K562 (cell line): ENCODE results near the gene DDX46. TPM values are rescaled to one million over a fixed set of nuclear protein-coding genes. Genes with fewer than 3 reads are reported as not detected.

Source experiments
- FOXK2 ChIP-seq, 2 experiments: fragments of 450-650 bp; IDR thresholded peaks in 1 of 2; conservative IDR thresholded peaks in 1 of 2; 2 replicates each; pipeline ENCODE4 v1.6.1; 2016; ENCODE audit warnings: low read depth in 2 of 2, mild to moderate bottlenecking in 1 of 2
- IFI16 ChIP-seq: fragments of 250-450 bp; sonication (Bioruptor Pico); IDR thresholded peaks from 2 replicates; pipeline ENCODE4 v2.1.2; 2022; ENCODE audit warnings: mild to moderate bottlenecking, inconsistent platforms
- KHSRP ChIP-seq: fragments of 450-650 bp; IDR thresholded peaks from 2 replicates; pipeline ENCODE4 v1.6.1; 2017
- MAFG ChIP-seq: fragments of 450-650 bp; conservative IDR thresholded peaks from 2 replicates; pipeline ENCODE4 v1.6.1; 2016; ENCODE audit warnings: missing genetic modification characterization, missing compliant biosample characterization
- MTA1 ChIP-seq: fragments of 450-650 bp; IDR thresholded peaks from 2 replicates; pipeline ENCODE4 v1.6.1; 2017; ENCODE audit warnings: borderline replicate concordance
- NR3C1 ChIP-seq: sonication (generic); formaldehyde crosslinking; IDR thresholded peaks from 2 replicates; pipeline ENCODE4 v1.8.1; 2022; ENCODE audit warnings: missing genetic modification reagents
- NR4A1 ChIP-seq, 2 experiments: fragments of 250-450 bp in 1 of 2; fragments of 450-650 bp in 1 of 2; sonication (Bioruptor Pico) in 1 of 2; IDR thresholded peaks; 2 replicates each; pipeline versions ENCODE4 v1.4.0 to v1.6.1; 2016 to 2020; ENCODE audit warnings: mild to moderate bottlenecking in 2 of 2, missing compliant biosample characterization in 1 of 2, missing genetic modification characterization in 1 of 2, moderate library complexity in 1 of 2
- NUFIP1 ChIP-seq: fragments of 450-650 bp; IDR thresholded peaks from 2 replicates; pipeline ENCODE4 v1.6.1; 2018; ENCODE audit not compliant: partially characterized antibody
- PCBP1 ChIP-seq: fragments of 200-400 bp; formaldehyde crosslinking; IDR thresholded peaks from 2 replicates; pipeline ENCODE4 v1.6.1; 2018; ENCODE audit warnings: mild to moderate bottlenecking, low read depth, low read length; ENCODE audit not compliant: poor library complexity, severe bottlenecking
- PHF20 ChIP-seq: fragments of 450-650 bp; IDR thresholded peaks from 2 replicates; pipeline ENCODE4 v1.6.1; 2018; ENCODE audit not compliant: partially characterized antibody
- PHF21A ChIP-seq: fragments of 450-650 bp; IDR thresholded peaks from 2 replicates; pipeline ENCODE4 v1.6.1; 2017; ENCODE audit warnings: low read depth, borderline replicate concordance
- PHTF2 ChIP-seq: fragments of 250-450 bp; sonication (Bioruptor Pico); IDR thresholded peaks from 2 replicates; pipeline ENCODE4 v1.5.0; 2021; ENCODE audit warnings: mild to moderate bottlenecking
- TARDBP ChIP-seq: fragments of 450-650 bp; IDR thresholded peaks from 2 replicates; pipeline ENCODE4 v1.6.1; 2016
- ZC3H8 ChIP-seq: fragments of 450-650 bp; IDR thresholded peaks from 2 replicates; pipeline ENCODE4 v1.6.1; 2017
- ZNF561 ChIP-seq: fragments of 450-650 bp; formaldehyde crosslinking; conservative IDR thresholded peaks from 2 replicates; pipeline ENCODE4 v1.4.0; 2020; ENCODE audit warnings: mild to moderate bottlenecking, moderate library complexity
- polyA plus RNA-seq, 8 experiments: library from polyadenylated mRNA; depleted of rRNA in 4 of 8; stranded (reverse) in 5 of 8; unstranded in 3 of 8; fragments of >200 nt; fragmentation: Nextera tagmentation in 2 of 8; fragmentation: Illumina TruSeq in 1 of 8; extraction: Ambion mirVana in 2 of 8; extraction: Trizol in 1 of 8; gene quantifications; 2 replicates each; pipeline versions ENCODE4 v1.2.1 to v1.2.3, GENCODE V29; 2011 to 2014; ENCODE audit warnings: inconsistent platforms in 1 of 8, missing spikeins in 1 of 8
- total RNA-seq, 7 experiments: library from RNA; depleted of rRNA in 6 of 7; stranded (reverse); fragments of >200 nt in 6 of 7; fragmentation: Illumina TruSeq in 2 of 7; extraction: Trizol in 2 of 7; gene quantifications; 2 replicates each; pipeline versions ENCODE4 v1.2.1 to v1.2.3, GENCODE V29; 2011 to 2021; ENCODE audit warnings: low replicate concordance in 1 of 7
- TF ChIP-seq, protein P1 (sequence below): sonication (generic); formaldehyde crosslinking; IDR thresholded peaks from 2 replicates; pipeline ENCODE4 v1.8.1; 2022; ENCODE audit warnings: missing genetic modification reagents
- TF ChIP-seq, protein P2 (sequence below): fragments of 250-450 bp; sonication (Bioruptor Pico); IDR thresholded peaks from 2 replicates; pipeline ENCODE4 v1.8.0; 2021; ENCODE audit warnings: moderate library complexity, mild to moderate bottlenecking, inconsistent platforms
- TF ChIP-seq, protein P3 (sequence below): fragments of 250-450 bp; sonication (Bioruptor Pico); IDR thresholded peaks from 2 replicates; pipeline ENCODE4 v1.4.0; 2020; ENCODE audit warnings: mild to moderate bottlenecking
- TF ChIP-seq, protein P4 (sequence below), 2 experiments: fragments of 450-650 bp in 1 of 2; sonication (generic) in 1 of 2; formaldehyde crosslinking; conservative IDR thresholded peaks; 2 replicates each; pipeline versions ENCODE4 v1.4.0 to v1.8.1; 2020 to 2022; ENCODE audit warnings: mild to moderate bottlenecking in 1 of 2, missing genetic modification reagents in 1 of 2
- TF ChIP-seq, protein P5 (sequence below), 2 experiments: fragments of 250-450 bp in 1 of 2; fragments of 450-650 bp in 1 of 2; sonication (Bioruptor Pico) in 1 of 2; IDR thresholded peaks; 2 replicates each; pipeline versions ENCODE4 v1.6.1 to v1.8.0; 2016 to 2021; ENCODE audit warnings: mild to moderate bottlenecking in 2 of 2, moderate library complexity in 2 of 2, missing compliant biosample characterization in 1 of 2, missing genetic modification characterization in 1 of 2
- TF ChIP-seq, protein P6 (sequence below): sonication (generic); formaldehyde crosslinking; IDR thresholded peaks from 2 replicates; pipeline ENCODE4 v1.8.0; 2022; ENCODE audit warnings: missing genetic modification reagents, mild to moderate bottlenecking, borderline replicate concordance
- TF ChIP-seq, protein P7 (sequence below): fragments of 450-650 bp; IDR thresholded peaks from 2 replicates; pipeline ENCODE4 v1.6.1; 2016; ENCODE audit warnings: low read depth, mild to moderate bottlenecking, moderate library complexity

DDX46 gene
- total and polyA plus RNA-seq, 9 of the 15 experiments (the other 6 are each of a cell fraction or from before 2014, with no cell fraction given) = 26.2 to 99.0 (median 76.4) TPM

DNA sequence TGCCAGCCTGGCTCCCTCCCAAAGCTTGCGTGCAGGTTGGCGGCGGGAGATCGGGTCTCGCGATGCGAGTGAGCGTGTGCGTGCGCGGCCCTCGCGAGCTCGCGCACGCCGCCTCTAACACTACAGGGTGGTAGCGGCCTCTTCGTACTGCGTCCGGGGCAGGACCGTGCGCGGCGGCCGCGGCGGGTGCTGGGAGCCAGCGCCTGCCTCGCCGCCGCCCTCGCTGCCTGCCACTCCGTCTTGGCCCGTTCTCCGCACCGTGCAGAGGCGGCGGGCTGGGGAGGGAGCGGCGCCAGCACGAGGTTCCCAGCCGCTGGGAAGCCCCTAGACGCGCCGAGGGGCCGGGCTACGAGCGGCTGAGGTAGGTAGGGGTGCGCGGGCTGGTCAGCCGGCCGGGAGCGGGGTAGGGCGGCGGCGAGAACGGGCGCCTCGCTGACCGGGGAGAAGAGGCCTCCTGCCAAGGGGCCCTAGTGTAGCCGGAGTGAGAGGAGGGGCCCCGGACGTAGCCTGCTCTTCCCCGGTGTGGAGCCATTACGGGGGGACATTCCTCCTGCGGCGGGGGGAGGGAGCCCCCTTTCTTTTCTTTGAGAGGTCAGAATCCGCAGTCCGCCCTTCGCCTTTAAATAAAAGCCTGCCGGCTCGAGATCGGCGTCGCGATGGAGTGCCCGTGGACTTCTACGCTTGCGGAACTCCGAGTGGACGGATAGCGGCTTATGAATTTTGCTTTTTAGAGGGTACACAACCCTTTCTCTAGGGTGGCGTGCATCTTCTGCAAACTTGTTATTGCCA lies 87.5 kb downstream of the DDX46 start, which contains the start of gene C5orf24 (continued):
- TF ChIP-seq NR3C1 (CRISPR knock-in tag) (peak; percentile 83; the same call in 1 of the 2 replicates), KHSRP (no peak), IFI16 (CRISPR knock-in tag) (no peak), TARDBP (no peak), PHF20 (peak; percentile 73), PHF21A (no peak), FOXK2 (conservative IDR thresholded peaks at IDR 0.05 in 1 of 2, IDR thresholded peaks at IDR 0.05 in 1 of 2; ENCODE audit: low read depth in 2 of 2) (no peak), NUFIP1 (no peak), NR4A1 (CRISPR knock-in tag; IDR thresholded peaks at IDR 0.05) (no peak), NR4A1 (tag; IDR thresholded peaks at IDR 0.05) (0 out of 2 replicates have a peak, but pooled peaks have one; percentile 45), PCBP1 (peak; percentile 60), MTA1 (no peak), PHTF2 (CRISPR knock-in tag) (0 out of 2 replicates have a peak, but pooled peaks have one; percentile 11), ZC3H8 (no peak), ZNF561 (CRISPR knock-in tag) (peak; percentile 44; the same call in 1 of the 2 replicates), MAFG (tag) (no peak)
- TF ChIP-seq, protein P1, sequence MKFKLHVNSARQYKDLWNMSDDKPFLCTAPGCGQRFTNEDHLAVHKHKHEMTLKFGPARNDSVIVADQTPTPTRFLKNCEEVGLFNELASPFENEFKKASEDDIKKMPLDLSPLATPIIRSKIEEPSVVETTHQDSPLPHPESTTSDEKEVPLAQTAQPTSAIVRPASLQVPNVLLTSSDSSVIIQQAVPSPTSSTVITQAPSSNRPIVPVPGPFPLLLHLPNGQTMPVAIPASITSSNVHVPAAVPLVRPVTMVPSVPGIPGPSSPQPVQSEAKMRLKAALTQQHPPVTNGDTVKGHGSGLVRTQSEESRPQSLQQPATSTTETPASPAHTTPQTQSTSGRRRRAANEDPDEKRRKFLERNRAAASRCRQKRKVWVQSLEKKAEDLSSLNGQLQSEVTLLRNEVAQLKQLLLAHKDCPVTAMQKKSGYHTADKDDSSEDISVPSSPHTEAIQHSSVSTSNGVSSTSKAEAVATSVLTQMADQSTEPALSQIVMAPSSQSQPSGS (CRISPR knock-in tag) = no peak
- TF ChIP-seq, protein P2, sequence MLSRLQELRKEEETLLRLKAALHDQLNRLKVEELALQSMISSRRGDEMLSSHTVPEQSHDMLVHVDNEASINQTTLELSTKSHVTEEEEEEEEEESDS (CRISPR knock-in tag) = no peak
- TF ChIP-seq, protein P3, sequence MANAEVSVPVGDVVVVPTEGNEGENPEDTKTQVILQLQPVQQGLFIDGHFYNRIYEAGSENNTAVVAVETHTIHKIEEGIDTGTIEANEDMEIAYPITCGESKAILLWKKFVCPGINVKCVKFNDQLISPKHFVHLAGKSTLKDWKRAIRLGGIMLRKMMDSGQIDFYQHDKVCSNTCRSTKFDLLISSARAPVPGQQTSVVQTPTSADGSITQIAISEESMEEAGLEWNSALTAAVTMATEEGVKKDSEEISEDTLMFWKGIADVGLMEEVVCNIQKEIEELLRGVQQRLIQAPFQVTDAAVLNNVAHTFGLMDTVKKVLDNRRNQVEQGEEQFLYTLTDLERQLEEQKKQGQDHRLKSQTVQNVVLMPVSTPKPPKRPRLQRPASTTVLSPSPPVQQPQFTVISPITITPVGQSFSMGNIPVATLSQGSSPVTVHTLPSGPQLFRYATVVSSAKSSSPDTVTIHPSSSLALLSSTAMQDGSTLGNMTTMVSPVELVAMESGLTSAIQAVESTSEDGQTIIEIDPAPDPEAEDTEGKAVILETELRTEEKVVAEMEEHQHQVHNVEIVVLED (CRISPR knock-in tag) = peak; percentile 98
- TF ChIP-seq, protein P4, sequence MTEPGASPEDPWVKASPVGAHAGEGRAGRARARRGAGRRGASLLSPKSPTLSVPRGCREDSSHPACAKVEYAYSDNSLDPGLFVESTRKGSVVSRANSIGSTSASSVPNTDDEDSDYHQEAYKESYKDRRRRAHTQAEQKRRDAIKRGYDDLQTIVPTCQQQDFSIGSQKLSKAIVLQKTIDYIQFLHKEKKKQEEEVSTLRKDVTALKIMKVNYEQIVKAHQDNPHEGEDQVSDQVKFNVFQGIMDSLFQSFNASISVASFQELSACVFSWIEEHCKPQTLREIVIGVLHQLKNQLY (CRISPR knock-in tag; conservative IDR thresholded peaks at IDR 0.05) = peak in 1 of 2 experiments; percentile 46; a peak in 1 of 4 replicates
- TF ChIP-seq, protein P5, sequence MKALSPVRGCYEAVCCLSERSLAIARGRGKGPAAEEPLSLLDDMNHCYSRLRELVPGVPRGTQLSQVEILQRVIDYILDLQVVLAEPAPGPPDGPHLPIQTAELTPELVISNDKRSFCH (CRISPR knock-in tag; IDR thresholded peaks at IDR 0.05) = no peak
- TF ChIP-seq, protein P5 (tag; IDR thresholded peaks at IDR 0.05) = peak; percentile 72; the same call in 1 of the 2 replicates
- TF ChIP-seq, protein P6, sequence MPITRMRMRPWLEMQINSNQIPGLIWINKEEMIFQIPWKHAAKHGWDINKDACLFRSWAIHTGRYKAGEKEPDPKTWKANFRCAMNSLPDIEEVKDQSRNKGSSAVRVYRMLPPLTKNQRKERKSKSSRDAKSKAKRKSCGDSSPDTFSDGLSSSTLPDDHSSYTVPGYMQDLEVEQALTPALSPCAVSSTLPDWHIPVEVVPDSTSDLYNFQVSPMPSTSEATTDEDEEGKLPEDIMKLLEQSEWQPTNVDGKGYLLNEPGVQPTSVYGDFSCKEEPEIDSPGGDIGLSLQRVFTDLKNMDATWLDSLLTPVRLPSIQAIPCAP (CRISPR knock-in tag) = no peak
- TF ChIP-seq, protein P7, sequence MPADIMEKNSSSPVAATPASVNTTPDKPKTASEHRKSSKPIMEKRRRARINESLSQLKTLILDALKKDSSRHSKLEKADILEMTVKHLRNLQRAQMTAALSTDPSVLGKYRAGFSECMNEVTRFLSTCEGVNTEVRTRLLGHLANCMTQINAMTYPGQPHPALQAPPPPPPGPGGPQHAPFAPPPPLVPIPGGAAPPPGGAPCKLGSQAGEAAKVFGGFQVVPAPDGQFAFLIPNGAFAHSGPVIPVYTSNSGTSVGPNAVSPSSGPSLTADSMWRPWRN = no peak
